NCI-H82 treated with DMSO at 0.1 percent for 48 hours (cell line): Measurements from ENCODE around the gene TEX14.
"Not testable (repeated sequence)": the region's sequence is repeated elsewhere in the genome, so short reads cannot be mapped to it uniquely, and the experiment has no call there.

Experiments used
- DNase-seq: peaks from one replicate; lab custom pipeline; 2025; ENCODE audit not compliant: unreplicated experiment; lab: John Stamatoyannopoulos, UW

Gene TEX14

GRCh38 chr17:58691701-58692238, at the start of gene TEX14:
TSS of gene TEX14 (minus strand) at chr17:58692045. CDS start at chr17:58652001, 40,044 bp downstream.
- no peak for DNase-seq

DNA sequence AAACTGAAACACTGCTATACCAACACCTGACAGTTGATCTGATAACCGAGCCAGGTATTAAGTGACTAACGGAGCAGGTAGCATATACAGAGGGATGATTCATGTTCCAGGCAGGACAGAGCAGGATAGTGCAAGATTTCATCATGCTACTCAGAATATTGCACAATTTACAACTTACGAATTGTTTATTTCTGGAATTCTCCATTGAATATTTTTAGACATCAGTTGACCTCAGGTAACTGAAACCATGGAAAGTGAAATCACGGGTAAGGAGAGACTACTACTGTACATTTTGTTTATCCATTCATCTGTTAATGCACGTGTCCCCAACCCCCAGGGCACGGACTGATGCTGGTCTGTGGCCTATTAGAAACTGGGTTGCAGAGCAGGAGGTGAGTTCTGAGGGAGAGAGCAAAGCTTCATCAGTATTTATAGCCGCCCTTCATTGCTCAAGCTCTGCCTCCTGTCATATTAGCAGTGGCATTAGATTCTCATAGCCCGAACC, 49.3 kb upstream of the TEX14 start:
- DNase-seq, result no peak

DNA sequence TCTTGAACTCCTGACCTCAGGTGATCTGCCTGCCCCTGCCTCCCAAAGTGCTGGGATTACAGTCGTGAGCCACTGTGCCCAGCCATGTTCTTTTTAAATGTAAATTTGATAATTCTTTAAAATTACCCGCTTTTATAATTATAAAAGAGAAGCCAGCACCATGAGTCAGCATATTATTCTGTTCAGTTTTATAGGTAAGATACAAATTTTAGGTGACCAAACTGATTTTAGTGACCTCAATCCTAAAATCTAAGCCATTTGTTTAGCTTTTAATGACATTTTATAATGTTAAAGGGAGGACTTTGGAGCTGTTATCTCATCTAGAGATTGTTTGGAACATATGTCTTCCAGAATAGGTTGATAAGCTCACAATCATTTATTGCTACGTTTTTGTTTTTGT, 43.0 kb upstream of the TEX14 start:
- no peak for DNase-seq

DNA sequence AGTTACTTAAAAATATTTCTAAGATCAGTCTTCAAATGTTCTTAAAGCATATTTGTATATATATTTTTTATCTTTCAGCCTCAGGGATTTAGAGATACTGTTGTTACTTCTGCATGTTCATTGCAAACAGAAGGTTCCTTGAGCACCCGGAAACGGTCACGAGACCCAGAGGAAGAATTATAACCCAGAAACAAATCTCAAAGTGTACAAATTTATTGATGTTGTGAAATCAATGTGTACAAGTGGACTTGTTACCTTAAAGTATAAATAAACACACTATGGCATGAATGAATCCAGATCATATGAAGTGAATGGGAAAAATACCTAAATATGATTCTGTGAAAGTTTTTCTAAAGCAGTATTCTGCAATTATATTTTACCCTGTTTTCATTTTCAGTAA, 42.2 kb upstream of the TEX14 start:
- no peak for DNase-seq

DNA sequence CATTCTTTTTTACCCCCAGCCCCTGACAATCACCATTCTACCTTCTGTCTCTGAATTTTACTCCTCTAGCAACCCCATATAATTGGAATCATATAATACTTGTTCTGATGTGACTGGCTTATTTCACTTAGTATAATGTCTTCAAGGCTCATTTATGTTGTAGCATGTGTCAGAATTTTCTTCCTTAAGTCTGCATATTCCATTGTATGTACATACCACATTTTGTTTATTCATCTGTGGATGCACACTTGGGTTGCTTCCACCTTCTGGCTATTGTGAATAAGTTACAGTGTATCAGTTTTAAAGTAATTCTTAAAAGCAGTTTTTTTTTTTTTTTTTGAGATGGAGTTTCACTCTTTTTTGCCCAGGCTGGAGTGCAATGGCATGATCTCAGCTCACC, 39.1 kb upstream of the TEX14 start:
- no peak for DNase-seq

DNA sequence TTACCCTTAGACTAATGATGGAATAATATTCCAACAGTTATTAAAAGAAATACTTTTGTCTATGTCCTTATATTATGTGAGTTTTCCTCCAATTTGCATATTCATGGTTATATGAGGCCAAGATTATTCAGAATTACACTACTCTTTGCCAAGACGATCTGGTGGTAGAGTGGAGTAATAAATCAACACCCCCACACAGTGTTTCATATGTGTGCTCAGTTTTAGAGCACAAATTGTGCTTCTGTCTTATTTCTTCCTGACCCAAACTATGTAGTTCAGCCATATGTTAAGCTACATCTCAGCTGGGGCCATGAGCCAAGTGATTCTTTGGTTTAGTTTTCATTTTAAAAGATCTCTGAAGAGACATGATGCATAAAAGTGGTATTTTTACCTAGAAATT, 37.0 kb upstream of the TEX14 start:
- DNase-seq, result no peak

DNA sequence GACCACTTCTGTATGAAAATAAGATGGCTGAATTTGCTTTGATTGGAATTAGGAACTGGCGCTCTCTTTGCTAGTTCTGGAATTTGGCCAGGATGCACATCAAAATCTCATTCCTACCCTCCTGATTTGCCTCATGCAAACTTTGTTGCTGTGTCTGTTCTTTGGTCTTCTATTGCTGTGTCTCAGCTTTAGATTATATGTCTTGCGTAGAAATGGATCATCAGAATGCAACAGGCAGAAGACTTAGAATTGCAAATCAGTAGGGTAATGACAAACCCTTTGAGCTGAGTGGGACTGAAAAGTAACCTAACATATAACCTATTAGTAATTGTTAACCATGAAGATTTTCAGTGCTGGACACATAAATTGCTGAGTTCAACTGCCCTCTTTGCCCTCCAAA, 30.9 kb upstream of the TEX14 start:
- no peak for DNase-seq

GRCh38 chr17:58722274-58722673, 30.4 kb upstream of the TEX14 start:
- no peak for DNase-seq

DNA sequence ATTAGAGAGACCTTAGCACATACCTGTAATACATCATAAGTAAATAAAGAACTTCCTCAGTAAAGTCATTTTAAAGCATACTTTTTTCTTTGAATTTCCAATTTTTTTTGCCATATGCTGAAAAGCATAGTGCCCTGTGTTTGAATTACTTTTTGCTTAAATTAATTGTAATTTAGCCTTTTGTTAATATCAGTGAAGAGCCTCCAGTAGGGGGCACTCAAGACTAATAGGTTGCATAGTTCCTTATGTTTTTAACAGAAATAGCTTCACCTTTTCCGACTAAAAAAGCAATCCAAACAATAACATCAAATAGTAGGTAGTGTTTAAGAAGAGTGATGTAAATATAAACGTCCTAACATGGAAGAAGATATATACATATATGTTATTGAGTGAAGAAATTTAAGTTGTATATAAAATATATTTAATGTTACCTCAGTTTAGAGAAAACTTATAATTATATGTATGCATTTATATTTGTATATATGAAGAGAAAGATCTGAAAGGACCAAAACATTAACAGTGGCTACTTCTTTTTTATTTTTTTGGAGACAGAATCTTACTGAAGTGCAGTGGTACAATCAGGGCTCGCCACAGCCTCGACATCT, 19.2 kb upstream of the TEX14 start:
- DNase-seq, result peak; percentile 19

DNA sequence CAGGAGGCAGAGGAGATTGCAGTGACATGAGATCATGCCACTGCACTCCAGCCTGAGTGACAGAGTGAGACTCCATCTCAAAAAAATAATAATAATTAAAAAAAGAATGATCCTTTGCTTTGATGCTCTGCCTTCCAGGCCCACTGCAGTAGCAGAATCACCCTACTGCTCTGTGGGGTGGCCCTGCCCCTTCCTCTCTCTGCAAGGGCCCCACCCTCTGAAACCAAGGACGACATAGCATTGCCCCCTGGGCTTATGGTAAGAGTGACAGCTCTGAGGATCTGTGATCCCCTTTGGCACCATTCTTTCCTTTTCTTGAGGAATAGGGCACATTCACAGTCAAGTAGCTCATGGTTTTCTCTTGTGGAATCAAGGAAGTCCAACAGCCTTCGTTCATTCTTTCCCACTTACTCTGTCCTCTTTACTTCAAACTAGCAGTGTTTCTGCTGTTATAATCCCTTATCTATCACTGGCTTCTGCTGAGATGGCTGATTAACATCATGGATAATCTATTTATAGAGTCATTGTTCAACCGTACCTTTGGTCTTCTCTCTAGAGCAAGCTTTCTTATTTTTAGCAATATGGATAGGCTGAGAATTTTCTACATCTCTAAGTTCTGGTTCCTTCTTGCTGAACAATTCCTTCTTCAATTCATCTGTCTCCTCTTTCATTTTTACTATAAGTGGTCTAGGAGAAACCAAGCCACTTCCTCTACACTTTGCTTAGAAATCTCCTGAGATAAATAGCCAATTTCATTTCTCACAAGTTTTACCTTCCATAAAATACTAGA, 14.7 kb upstream of the TEX14 start:
- DNase-seq, result no peak

DNA sequence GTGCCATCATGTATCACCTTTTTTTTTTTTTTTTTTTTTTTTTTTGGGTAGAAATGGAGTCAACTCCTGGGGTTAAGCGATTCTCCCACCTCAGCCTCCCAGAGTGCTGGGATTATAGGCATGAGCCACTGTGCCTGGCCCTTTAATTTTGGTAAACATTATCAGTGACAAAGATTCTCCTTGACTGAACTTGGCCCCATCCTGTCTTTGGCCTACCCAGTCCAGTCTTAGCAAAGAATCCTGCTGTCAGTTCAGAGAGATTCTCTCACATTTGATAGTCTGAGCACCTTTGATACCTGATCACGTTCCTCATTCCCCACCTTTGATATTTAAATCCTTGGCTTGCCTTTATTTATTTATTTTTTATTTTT, 12.1 kb upstream of the TEX14 start:
- DNase-seq, result no peak

GRCh38 chr17:58703137-58703915, 11.5 kb upstream of the TEX14 start:
- no peak for DNase-seq

DNA sequence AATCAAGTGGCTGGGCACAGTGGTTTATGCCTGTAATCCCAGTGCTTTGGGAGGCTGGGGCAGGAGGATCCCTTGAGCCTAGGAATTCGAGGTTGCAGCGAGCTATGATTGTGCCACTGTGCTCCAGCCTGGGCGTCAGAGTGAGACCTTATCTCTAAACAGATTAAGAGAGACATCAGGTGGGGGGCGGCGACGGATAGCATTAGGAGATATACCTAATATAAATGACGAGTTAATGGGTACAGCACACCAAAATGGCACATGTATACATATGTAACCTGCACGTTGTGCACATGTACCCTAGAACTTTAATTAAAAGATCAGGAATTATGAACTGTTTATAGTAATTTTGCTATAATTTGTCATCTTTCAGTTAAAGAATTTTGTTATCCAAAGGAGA, 10.9 kb upstream of the TEX14 start:
- no peak for DNase-seq

GRCh38 chr17:58702045-58702476, 10.2 kb upstream of the TEX14 start:
- DNase-seq, result no peak

DNA sequence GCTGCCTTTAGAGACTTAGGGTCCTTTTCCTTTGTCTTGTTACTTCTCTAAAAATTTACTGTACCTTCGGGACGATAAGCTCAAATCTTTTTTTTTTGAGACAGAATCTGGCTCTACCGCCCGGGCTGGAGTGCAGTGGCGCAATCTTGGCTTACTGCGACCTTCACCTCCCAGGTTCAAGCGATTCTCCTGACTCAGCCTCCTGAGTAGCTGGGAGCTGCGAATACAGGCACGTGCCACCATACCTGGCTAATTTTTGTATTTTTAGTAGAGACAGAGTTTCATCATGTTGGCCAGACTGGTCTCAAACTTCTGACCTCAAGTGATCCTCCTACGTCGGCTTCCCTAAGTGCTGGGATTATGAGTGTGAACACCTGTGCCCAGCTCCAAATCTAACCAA, 7.9 kb upstream of the TEX14 start:
- no peak for DNase-seq

- DNase-seq, result no peak
These were observed 3.0 kb upstream of the TEX14 start for GRCh38 chr17:58694826-58695225.

GRCh38 chr17:58694302-58694701, 2.5 kb upstream of the TEX14 start:
- no peak for DNase-seq

DNA sequence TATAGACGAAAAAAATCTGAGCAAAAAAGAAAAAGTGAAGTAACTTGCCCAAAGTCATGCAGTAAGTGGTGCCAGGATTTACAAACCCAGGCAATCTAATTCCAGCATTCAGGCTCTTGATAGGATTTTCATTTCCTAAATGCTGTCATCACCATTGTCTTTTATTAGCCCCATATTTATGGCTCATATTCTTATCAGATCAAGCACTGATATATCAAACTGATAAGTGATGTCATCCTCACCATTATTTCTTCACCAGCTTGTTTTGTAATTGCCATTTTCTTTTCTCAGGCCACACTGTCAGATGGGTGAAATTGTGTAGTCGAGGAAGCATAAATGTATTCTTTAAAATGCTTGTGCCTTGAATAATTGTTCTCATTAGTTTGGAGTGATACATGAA, 1.9 kb upstream of the TEX14 start:
- DNase-seq, result no peak

DNA sequence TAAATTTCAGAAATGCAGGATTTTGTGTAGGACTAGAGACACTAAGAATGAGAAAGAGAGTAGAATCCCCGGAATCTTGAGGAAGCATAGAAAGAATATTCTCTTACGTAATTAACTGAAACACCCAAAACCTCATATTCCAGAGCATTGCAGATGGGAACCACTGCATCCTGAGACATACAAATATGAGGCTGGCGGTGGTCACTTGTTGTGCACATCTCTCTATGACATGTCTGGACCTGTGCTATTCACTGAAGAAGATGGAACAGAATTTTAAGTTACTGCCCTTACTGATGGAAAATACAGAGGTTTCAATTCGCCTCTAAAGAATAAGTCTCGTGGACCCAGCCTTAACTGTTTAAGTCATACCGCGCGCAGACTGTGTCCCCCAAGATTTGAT, 1.4 kb upstream of the TEX14 start:
- DNase-seq, result no peak

- peak; percentile 45 for DNase-seq
These were observed 602 bp upstream of the TEX14 start, which contains the start of gene RAD51C for GRCh38 chr17:58692239-58693055. TSS of gene RAD51C (plus strand) at chr17:58692602. CDS start at chr17:58692644, 42 bp downstream.

DNA sequence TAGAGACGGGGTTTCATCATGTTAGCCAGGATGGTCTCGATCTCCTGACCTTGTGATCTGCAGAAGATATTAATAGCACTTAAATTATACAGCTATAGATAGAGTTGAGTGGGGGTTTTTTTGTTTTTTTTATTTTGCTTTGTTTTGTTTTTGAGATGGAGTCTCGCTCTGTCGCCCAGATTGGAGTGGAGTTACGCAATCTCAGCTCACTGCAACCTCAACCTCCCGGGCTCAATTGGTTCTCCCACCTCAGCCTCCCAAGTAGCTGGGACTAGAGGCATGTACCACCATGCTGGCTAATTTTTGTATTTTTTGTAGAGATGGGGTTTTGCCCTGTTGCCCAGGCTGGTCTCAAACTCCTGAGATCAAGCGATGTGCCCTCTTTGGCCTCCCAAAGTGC, 1.8 kb downstream of the TEX14 start:
- not testable (repeated sequence) for DNase-seq
